ENCODE data around the gene STX4.

STX4 gene

GRCh38 chr16:30987581-30988190 lies 45.7 kb upstream of the STX4 start:
- no peak for DNase-seq (ENCODE audit: low read depth)
- no peak for TF ChIP-seq CTCF (conservative IDR thresholded peaks at IDR 0.05; ENCODE audit: low read depth, low read length)

GRCh38 chr16:30989469-30990047 lies 43.8 kb upstream of the STX4 start:
- no peak for DNase-seq (ENCODE audit: low read depth)
- no peak for TF ChIP-seq CTCF (conservative IDR thresholded peaks at IDR 0.05; ENCODE audit: low read depth, low read length)
- H3K4me3 ChIP-seq (ENCODE audit: low read length) = no peak overlapping the region

More at GRCh38 chr16:30987581-30988190, 45.7 kb upstream of the STX4 start:
- H3K4me3 ChIP-seq (ENCODE audit: low read length) = no peak overlapping the region

GRCh38 chr16:30990105-30990504 lies 43.3 kb upstream of the STX4 start:
- no peak for TF ChIP-seq CTCF (conservative IDR thresholded peaks at IDR 0.05; ENCODE audit: low read depth, low read length)
- DNase-seq (ENCODE audit: low read depth) = no peak
- no peak overlapping the region for H3K4me3 ChIP-seq (ENCODE audit: low read length)

- H3K4me3 ChIP-seq (ENCODE audit: low read length) = no peak overlapping the region
- DNase-seq (ENCODE audit: low read depth) = no peak
- TF ChIP-seq CTCF (conservative IDR thresholded peaks at IDR 0.05; ENCODE audit: low read depth, low read length) = no peak
Measured at GRCh38 chr16:30991052-30991451, 42.3 kb upstream of the STX4 start.

GRCh38 chr16:30992276-30992780 lies 41.0 kb upstream of the STX4 start:
- no peak for DNase-seq (ENCODE audit: low read depth)
- H3K4me3 ChIP-seq (ENCODE audit: low read length) = no peak overlapping the region
- TF ChIP-seq CTCF (conservative IDR thresholded peaks at IDR 0.05; ENCODE audit: low read depth, low read length) = no peak

GRCh38 chr16:30992931-30993816 lies 40.2 kb upstream of the STX4 start:
- TF ChIP-seq CTCF (conservative IDR thresholded peaks at IDR 0.05; ENCODE audit: low read depth, low read length) = no peak
- H3K4me3 ChIP-seq (ENCODE audit: low read length) = no peak overlapping the region
- no peak for DNase-seq (ENCODE audit: low read depth)
